Adrenal gland (tissue), 12 donors: ENCODE measurements around the gene ACADL. TPM values are rescaled to one million over a fixed set of nuclear protein-coding genes. Genes with fewer than 3 reads are reported as not detected.

Source experiments
- DNase-seq, 7 donors: peaks; one replicate each; pipeline ENCODE4 v3.0.0-alpha.2; 2019 to 2020
- H3K27ac ChIP-seq, 5 donors: fragments of 200-600 bp; sonication (generic) in 4 of 5; 1 replicate in 3 of 5; 2 replicates in 2 of 5; pipeline versions ENCODE4 v1.5.1 to v1.8.0; 2016 to 2020; ENCODE audit warnings: mild to moderate bottlenecking in 1 of 5
- H3K27me3 ChIP-seq: fragments of 200-600 bp; 2 replicates; pipeline ENCODE4 v1.8.0; 2021
- H3K36me3 ChIP-seq, 2 donors: fragments of 200-600 bp; replicated peaks in 1 of 2; 1 replicate in 1 of 2; 2 replicates in 1 of 2; pipeline versions ENCODE4 v1.5.1 to v1.8.0; 2018 to 2022
- H3K4me1 ChIP-seq, 2 donors: fragments of 200-600 bp; replicated peaks in 1 of 2; 1 replicate in 1 of 2; 2 replicates in 1 of 2; pipeline versions ENCODE4 v1.5.1 to v1.8.0; 2018 to 2021
- H3K4me3 ChIP-seq, 4 donors: fragments of 200-600 bp; sonication (generic) in 3 of 4; one replicate each; pipeline ENCODE4 v1.5.1; 2016 to 2018
- H3K9me3 ChIP-seq, 3 donors: fragments of 200-600 bp; sonication (generic) in 1 of 3; replicated peaks in 1 of 3; 1 replicate in 2 of 3; 2 replicates in 1 of 3; pipeline versions ENCODE4 v1.5.1 to v1.8.0; 2016 to 2021
- CTCF ChIP-seq, 6 experiments: fragments of 450-650 bp in 4 of 6; fragments of 200-600 bp in 2 of 6; sonication (generic) in 1 of 6; IDR thresholded peaks; 1 replicate in 5 of 6; 2 replicates in 1 of 6; pipeline versions ENCODE4 v1.5.1 to v1.8.0; 2016 to 2021; ENCODE audit warnings: antibody characterized with exemption in 6 of 6, mild to moderate bottlenecking in 2 of 6, moderate library complexity in 1 of 6
- POLR2A ChIP-seq, 2 donors: fragments of 450-650 bp; IDR thresholded peaks; one replicate each; pipeline ENCODE4 v1.6.1; 2017; ENCODE audit warnings: antibody characterized with exemption in 2 of 2, mild to moderate bottlenecking in 2 of 2, moderate library complexity in 1 of 2
- WGBS, 4 donors: extraction: QIAGEN DNeasy Blood & Tissue Kit in 2 of 4; methylation state at CpG; one replicate each; pipeline versions ENCODE4 v1.1.5 to v1.1.7; 2013 to 2017; 5-methylcytosine and 5-hydroxymethylcytosine counted together
- intact Hi-C, 2 donors: fragments of 100-400 bp; cut with DNase I; formaldehyde crosslinking; loops; one replicate each; pipeline versions ENCODE4 v1.14.1 to v1.15.0; 2022 to 2023
- polyA plus RNA-seq, 3 donors: library from polyadenylated mRNA; stranded (reverse); fragments of 200-250 nt in 2 of 3; fragments of 350-450 nt in 1 of 3; fragmentation: Illumina TruSeq in 1 of 3; extraction: RNeasy Lipid Tissue Mini Kit (QIAGEN cat#74804) in 1 of 3; gene quantifications; one replicate each; pipeline ENCODE4 v1.2.3, GENCODE V29; 2013 to 2014
- total RNA-seq, 9 donors: library from RNA; depleted of rRNA in 4 of 9; stranded (reverse); fragments of >200 nt in 4 of 9; fragments of 120-200 nt in 1 of 9; fragmentation: NEBNext Ultra II Directional in 1 of 9; extraction: Animal tissue kit (Norgen Biotek cat#: 25700) in 1 of 9; gene quantifications; one replicate each; pipeline versions ENCODE4 v1.1.0 to v1.2.4, GENCODE V29; 2013 to 2023
- donor health status: healthy with polysubstance abuse.
- donor health status: Bipolar disorder and iron deficiency.
- donor health status: DM: yes; HTN: yes; CAD: no.
- donor health status: DM: no; HTN: no; CAD: no.
- donor health status: DM: no; HTN: no; CAD: no.
- donor health status: DM: yes; HTN: yes; CAD: no.

Gene ACADL
- total and polyA plus RNA-seq, 12 donors: 0.06 to 5.4 (median 1.1) TPM; not detected in 1

GRCh38 chr2:210259687-210260086 lies 34.4 kb upstream of the ACADL start:
- Histone ChIP-seq H3K27ac (no peak overlapping the region), H3K4me1 (no peaks in the 10 kb centered on the region), H3K36me3 (no peaks in the 10 kb centered on the region), H3K27me3 (no peaks in the 10 kb centered on the region), H3K9me3 (no peaks in the 10 kb centered on the region), H3K4me3 (no peak overlapping the region)
- TF ChIP-seq CTCF (IDR thresholded peaks at IDR 0.05): no peak
- no peak for TF ChIP-seq POLR2A (IDR thresholded peaks at IDR 0.05)
- DNase-seq: no peak
- intact Hi-C loops: loop anchor here in 1 of 2 donors (5.0 kb wide), 1 partner anchor 138 kb away; no protein-coding TSS in a partner anchor

- Histone ChIP-seq H3K4me3 (no peak overlapping the region), H3K27me3 (no peaks in the 10 kb centered on the region), H3K9me3 (no peaks in the 10 kb centered on the region), H3K36me3 (no peaks in the 10 kb centered on the region), H3K4me1 (no peaks in the 10 kb centered on the region), H3K27ac (no peak overlapping the region)
- WGBS, 4 donors: 78 to 88% (median 84%) methylated on average over 7 of the region's 7 CpGs
- TF ChIP-seq CTCF (IDR thresholded peaks at IDR 0.05): no peak
- TF ChIP-seq POLR2A (IDR thresholded peaks at IDR 0.05): no peak
- intact Hi-C loops: loop anchor here in 1 of 2 donors (5.0 kb wide), 1 partner anchor 154 kb away; no protein-coding TSS in a partner anchor
- no peak for DNase-seq
These were observed 27.7 kb upstream of the ACADL start for GRCh38 chr2:210252699-210253606.

DNA sequence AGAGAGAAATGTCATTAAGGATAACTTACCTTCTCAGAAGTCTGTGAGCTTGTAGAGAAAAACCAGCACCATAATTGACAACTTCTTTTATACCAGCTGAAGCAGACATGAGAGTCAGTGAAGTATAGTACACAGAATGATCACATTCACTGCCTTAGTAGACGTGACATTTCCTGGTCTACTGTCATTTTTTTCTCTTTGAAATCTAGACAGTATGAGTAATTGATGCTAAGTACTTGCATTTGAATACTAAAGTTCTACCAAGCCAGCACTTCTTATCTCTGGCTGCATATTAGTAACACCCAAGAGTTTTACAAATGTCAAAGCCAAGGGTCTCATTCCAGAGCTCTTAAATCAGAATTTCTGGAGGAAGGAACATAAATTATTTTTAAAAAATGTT lies 25.4 kb upstream of the ACADL start:
- intact Hi-C loops: loop anchor here in 1 of 2 donors (5.0 kb wide), 1 partner anchor 157 kb away; no protein-coding TSS in a partner anchor
- Histone ChIP-seq H3K27ac (no peak overlapping the region), H3K4me1 (no peaks in the 10 kb centered on the region), H3K9me3 (no peaks in the 10 kb centered on the region), H3K27me3 (no peaks in the 10 kb centered on the region), H3K4me3 (no peak overlapping the region), H3K36me3 (no peaks in the 10 kb centered on the region)
- DNase-seq: no peak
- TF ChIP-seq POLR2A (IDR thresholded peaks at IDR 0.05) (no peak), CTCF (IDR thresholded peaks at IDR 0.05) (no peak)
- 17 to 25% (median 22%) methylated on average over 1 of the region's 1 CpG for WGBS, 4 donors

GRCh38 chr2:210233487-210233886 lies 8.2 kb upstream of the ACADL start:
- peak in 1 of 7 donors; percentile 6 for DNase-seq
- Histone ChIP-seq H3K4me3 (no peak overlapping the region), H3K9me3 (no peaks in the 10 kb centered on the region), H3K36me3 (no peaks in the 10 kb centered on the region), H3K27me3 (no peaks in the 10 kb centered on the region), H3K4me1 (no peaks in the 10 kb centered on the region), H3K27ac (no peak overlapping the region)
- intact Hi-C loops: no loop called here
- 63 to 74% (median 71%) methylated on average over 3 of the region's 3 CpGs for WGBS, 4 donors
- TF ChIP-seq POLR2A (IDR thresholded peaks at IDR 0.05): no peak
- TF ChIP-seq CTCF (IDR thresholded peaks at IDR 0.05): no peak
